ENCODE data around the gene CORO7. TPM values are rescaled to one million over a fixed set of nuclear protein-coding genes. Genes with fewer than 3 reads are reported as not detected.

Gene CORO7
- polyA plus RNA-seq, 1 donor from 2014 or later = 57.6 TPM

DNA sequence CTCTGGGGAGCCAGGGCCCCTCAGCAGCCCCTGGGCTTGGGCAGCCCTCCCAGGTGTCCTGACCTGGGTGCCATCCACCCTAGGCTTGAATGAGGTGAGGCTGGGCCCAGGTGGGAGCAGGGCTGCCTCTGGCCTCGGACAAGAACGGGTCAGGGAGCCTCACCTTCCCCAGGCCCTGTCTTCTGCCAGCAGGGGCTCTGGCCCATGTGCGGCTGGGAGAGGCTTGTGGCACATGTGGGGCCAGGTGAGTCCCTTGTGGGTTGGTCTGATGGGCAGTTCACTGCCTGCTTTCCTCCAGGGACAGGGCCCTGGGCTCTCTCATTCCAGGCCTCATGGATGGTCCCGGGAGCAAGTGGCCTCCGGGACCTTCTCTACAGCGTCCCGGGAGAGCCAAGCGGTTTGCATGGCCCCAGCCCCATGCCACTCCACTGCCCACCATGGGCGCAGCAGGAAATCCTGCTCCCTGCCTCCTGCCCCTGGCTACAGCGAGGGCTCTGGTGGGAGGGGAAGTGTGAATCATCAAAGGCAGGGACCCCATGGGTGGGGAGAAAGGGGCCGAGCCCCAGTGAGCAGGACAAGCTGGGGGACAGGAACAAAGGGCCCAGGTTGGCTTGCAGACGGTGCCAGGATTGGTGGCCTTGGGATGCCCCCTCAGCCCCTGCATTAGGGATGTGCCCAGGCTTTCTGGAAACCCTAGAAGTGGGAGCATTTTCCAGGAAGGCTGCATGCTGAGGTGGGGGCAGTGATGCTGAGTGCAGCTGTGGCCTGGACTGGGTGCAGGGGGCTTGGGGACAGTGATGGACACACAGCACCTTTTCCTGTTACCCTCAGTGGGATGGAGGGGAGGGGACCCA is 32.6 kb downstream of the CORO7 start:
- no peak for TF ChIP-seq RAD21 (conservative IDR thresholded peaks at IDR 0.05)
- TF ChIP-seq EP300 (conservative IDR thresholded peaks at IDR 0.05; ENCODE audit: poor library complexity, severe bottlenecking) = no peak
- no peak for TF ChIP-seq POLR2AphosphoS5 (IDR thresholded peaks at IDR 0.05)
- TF ChIP-seq, protein P1, sequence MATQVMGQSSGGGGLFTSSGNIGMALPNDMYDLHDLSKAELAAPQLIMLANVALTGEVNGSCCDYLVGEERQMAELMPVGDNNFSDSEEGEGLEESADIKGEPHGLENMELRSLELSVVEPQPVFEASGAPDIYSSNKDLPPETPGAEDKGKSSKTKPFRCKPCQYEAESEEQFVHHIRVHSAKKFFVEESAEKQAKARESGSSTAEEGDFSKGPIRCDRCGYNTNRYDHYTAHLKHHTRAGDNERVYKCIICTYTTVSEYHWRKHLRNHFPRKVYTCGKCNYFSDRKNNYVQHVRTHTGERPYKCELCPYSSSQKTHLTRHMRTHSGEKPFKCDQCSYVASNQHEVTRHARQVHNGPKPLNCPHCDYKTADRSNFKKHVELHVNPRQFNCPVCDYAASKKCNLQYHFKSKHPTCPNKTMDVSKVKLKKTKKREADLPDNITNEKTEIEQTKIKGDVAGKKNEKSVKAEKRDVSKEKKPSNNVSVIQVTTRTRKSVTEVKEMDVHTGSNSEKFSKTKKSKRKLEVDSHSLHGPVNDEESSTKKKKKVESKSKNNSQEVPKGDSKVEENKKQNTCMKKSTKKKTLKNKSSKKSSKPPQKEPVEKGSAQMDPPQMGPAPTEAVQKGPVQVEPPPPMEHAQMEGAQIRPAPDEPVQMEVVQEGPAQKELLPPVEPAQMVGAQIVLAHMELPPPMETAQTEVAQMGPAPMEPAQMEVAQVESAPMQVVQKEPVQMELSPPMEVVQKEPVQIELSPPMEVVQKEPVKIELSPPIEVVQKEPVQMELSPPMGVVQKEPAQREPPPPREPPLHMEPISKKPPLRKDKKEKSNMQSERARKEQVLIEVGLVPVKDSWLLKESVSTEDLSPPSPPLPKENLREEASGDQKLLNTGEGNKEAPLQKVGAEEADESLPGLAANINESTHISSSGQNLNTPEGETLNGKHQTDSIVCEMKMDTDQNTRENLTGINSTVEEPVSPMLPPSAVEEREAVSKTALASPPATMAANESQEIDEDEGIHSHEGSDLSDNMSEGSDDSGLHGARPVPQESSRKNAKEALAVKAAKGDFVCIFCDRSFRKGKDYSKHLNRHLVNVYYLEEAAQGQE (IDR thresholded peaks at IDR 0.05; ENCODE audit: borderline replicate concordance) = no peak
- TF ChIP-seq MXI1 (conservative IDR thresholded peaks at IDR 0.05; ENCODE audit: poor library complexity, severe bottlenecking) = no peak
- no peaks in the 10 kb centered on the region for H3K36me3 ChIP-seq (ENCODE audit: insufficient read depth, low read length)
- no peaks in the 10 kb centered on the region for H3F3A ChIP-seq (ENCODE audit: insufficient read depth, low read length, poor library complexity, severe bottlenecking)
- H3K27ac ChIP-seq (ENCODE audit: low read length) = no peak overlapping the region
- no peaks in the 10 kb centered on the region for H3K27me3 ChIP-seq (ENCODE audit: insufficient read depth, low read depth, low read length)
- H3K4me3 ChIP-seq (ENCODE audit: low read length) = no peak overlapping the region
- no peaks in the 10 kb centered on the region for H3K9me3 ChIP-seq (ENCODE audit: low read length)
- H4K20me1 ChIP-seq (ENCODE audit: insufficient read depth) = no peaks in the 10 kb centered on the region
- H2AFZ ChIP-seq (ENCODE audit: low read depth, low read length) = no peak overlapping the region
- H3K9ac ChIP-seq (ENCODE audit: low read length) = no peak overlapping the region
- no peak overlapping the region for H3K4me2 ChIP-seq (ENCODE audit: low read length)
- no peaks in the 10 kb centered on the region for H3K79me2 ChIP-seq (replicated peaks; ENCODE audit: insufficient read depth, low read length)
- no peaks in the 10 kb centered on the region for H3K9me2 ChIP-seq (ENCODE audit: insufficient read depth, low read length)

DNA sequence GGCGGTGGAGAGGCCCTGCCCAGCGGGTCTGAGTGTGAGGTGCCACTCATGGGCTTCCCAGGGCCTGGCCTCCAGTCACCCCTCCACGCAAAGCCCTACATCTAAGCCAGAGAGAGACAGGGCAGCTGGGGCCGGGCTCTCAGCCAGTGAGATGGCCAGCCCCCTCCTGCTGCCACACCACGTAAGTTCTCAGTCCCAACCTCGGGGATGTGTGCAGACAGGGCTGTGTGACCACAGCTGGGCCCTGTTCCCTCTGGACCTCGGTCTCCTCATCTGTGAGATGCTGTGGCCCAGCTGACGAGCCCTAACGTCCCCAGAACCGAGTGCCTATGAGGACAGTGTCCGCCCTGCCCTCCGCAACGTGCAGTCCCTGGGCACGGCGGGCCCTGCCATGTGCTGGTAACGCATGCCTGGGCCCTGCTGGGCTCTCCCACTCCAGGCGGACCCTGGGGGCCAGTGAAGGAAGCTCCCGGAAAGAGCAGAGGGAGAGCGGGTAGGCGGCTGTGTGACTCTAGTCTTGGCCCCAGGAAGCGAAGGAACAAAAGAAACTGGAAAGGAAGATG is 33.5 kb downstream of the CORO7 start:
- H3K27ac ChIP-seq (ENCODE audit: low read length) = no peak overlapping the region
- H3K9me2 ChIP-seq (ENCODE audit: insufficient read depth, low read length) = no peaks in the 10 kb centered on the region
- H3K27me3 ChIP-seq (ENCODE audit: insufficient read depth, low read depth, low read length) = no peaks in the 10 kb centered on the region
- H2AFZ ChIP-seq (ENCODE audit: low read depth, low read length) = no peak overlapping the region
- no peak overlapping the region for H3K4me2 ChIP-seq (ENCODE audit: low read length)
- no peaks in the 10 kb centered on the region for H3K9me3 ChIP-seq (ENCODE audit: low read length)
- H3F3A ChIP-seq (ENCODE audit: insufficient read depth, low read length, poor library complexity, severe bottlenecking) = no peaks in the 10 kb centered on the region
- no peaks in the 10 kb centered on the region for H3K36me3 ChIP-seq (ENCODE audit: insufficient read depth, low read length)
- H3K9ac ChIP-seq (ENCODE audit: low read length) = no peak overlapping the region
- H3K4me3 ChIP-seq (ENCODE audit: low read length) = no peak overlapping the region
- no peaks in the 10 kb centered on the region for H3K79me2 ChIP-seq (replicated peaks; ENCODE audit: insufficient read depth, low read length)
- no peak for TF ChIP-seq TAF1 (IDR thresholded peaks at IDR 0.05; ENCODE audit: low read depth)
- TF ChIP-seq RAD21 (conservative IDR thresholded peaks at IDR 0.05) = no peak
- no peak for TF ChIP-seq POLR2AphosphoS5 (IDR thresholded peaks at IDR 0.05)
- TF ChIP-seq EP300 (conservative IDR thresholded peaks at IDR 0.05; ENCODE audit: poor library complexity, severe bottlenecking) = no peak
- TF ChIP-seq, protein P1 (IDR thresholded peaks at IDR 0.05; ENCODE audit: borderline replicate concordance) = no peak
- no peaks in the 10 kb centered on the region for H4K20me1 ChIP-seq (ENCODE audit: insufficient read depth)

All from neural cell (in vitro differentiated cells).